HCT116 (cell line): ENCODE results near the gene SDK2. TPM values are rescaled to one million over a fixed set of nuclear protein-coding genes. Genes with fewer than 3 reads are reported as not detected.

Experiments
- ATAC-seq: fragments of 200-7000 bp; cut with Tn5 transposase; 2 replicates; pipeline ENCODE4 v1.9.1; 2020; ENCODE audit warnings: mild to moderate bottlenecking, moderate library complexity
- BruUV-seq: library from RNA; stranded (reverse); fragments of 400-500 nt; replicated peaks from 2 replicates; lab custom pipeline; 2021; lab: Mats Ljungman, UMichigan
- CTCF ChIA-PET: fragments of 300-600 bp; sonication (Branson Sonifier 250); formaldehyde crosslinking; loops from one replicate; lab custom pipeline; 2021; ENCODE audit warnings: antibody characterized with exemption; lab: Charles Lee
- POLR2A ChIA-PET: fragments of 300-600, 350-600 bp; sonication (Branson Sonifier 250); formaldehyde crosslinking; loops from one replicate; lab custom pipeline; 2021; ENCODE audit warnings: antibody characterized with exemption; lab: Charles Lee
- RAD21 ChIA-PET, 2 experiments: fragments of 300-600 bp; sonication (Branson Sonifier 250); formaldehyde crosslinking; loops; one replicate each; lab custom pipeline; 2023; ENCODE audit warnings: low total read pairs in 2 of 2; ENCODE audit not compliant: uncharacterized antibody in 2 of 2, unreplicated experiment in 2 of 2, low non-redundant PET in 1 of 2; lab: Charles Lee
- DNase-seq: peaks from one replicate; pipeline ENCODE4 v3.0.0-alpha.2; 2010; ENCODE audit warnings: low read depth, low spot score
- H2AFZ ChIP-seq: fragments of 200-600 bp; shearing (Covaris generic), sonication (generic); 2 replicates; pipeline ENCODE4 v1.6.1; 2017; ENCODE audit warnings: low read depth, mixed run types, mixed read lengths, antibody characterized with exemption, low read length; ENCODE audit not compliant: poor library complexity, severe bottlenecking
- H3K27ac ChIP-seq: 2 replicates; pipeline ENCODE4 v1.5.1; 2012; ENCODE audit warnings: low read depth, low read length
- H3K27me3 ChIP-seq: fragments of 200-600 bp; sonication (generic); 2 replicates; pipeline ENCODE4 v1.6.1; 2016; ENCODE audit warnings: mixed run types, low read length, mixed read lengths; ENCODE audit not compliant: insufficient read depth
- H3K36me3 ChIP-seq, 2 experiments: fragments of 200-500 bp in 1 of 2; fragments of 200-600 bp in 1 of 2; sonication (Bioruptor generic) in 1 of 2; sonication (generic) in 1 of 2; 2 replicates each; pipeline versions ENCODE4 v1.5.1 to v1.6.1; 2014 to 2016; ENCODE audit warnings: low read length in 2 of 2, inconsistent platforms in 1 of 2, mixed read lengths in 1 of 2, mixed run types in 1 of 2; ENCODE audit not compliant: insufficient read depth in 2 of 2, control insufficient read depth in 1 of 2
- H3K4me1 ChIP-seq, 2 experiments: fragments of 200-600 bp in 1 of 2; sonication (generic) in 1 of 2; 2 replicates each; pipeline versions ENCODE4 v1.5.1 to v1.6.1; 2012 to 2017; ENCODE audit warnings: low read length in 2 of 2, inconsistent platforms in 1 of 2, mild to moderate bottlenecking in 1 of 2, mixed read lengths in 1 of 2, mixed run types in 1 of 2, moderate library complexity in 1 of 2; ENCODE audit not compliant: insufficient read depth in 2 of 2, control insufficient read depth in 1 of 2
- H3K4me2 ChIP-seq: fragments of 200-600 bp; sonication (generic); 2 replicates; pipeline ENCODE4 v1.6.1; 2017; ENCODE audit warnings: mixed run types, low read length, mixed read lengths
- H3K4me3 ChIP-seq, 2 experiments: fragments of 200-600 bp in 1 of 2; sonication (generic) in 1 of 2; replicated peaks in 1 of 2; 2 replicates each; pipeline ENCODE4 v1.5.1; 2011 to 2016; ENCODE audit warnings: low read length in 2 of 2, control low read depth in 1 of 2, low read depth in 1 of 2, mild to moderate bottlenecking in 1 of 2, mixed read lengths in 1 of 2, mixed run types in 1 of 2
- H3K79me2 ChIP-seq: fragments of 200-600 bp; sonication (generic); 2 replicates; pipeline ENCODE4 v1.6.1; 2017; ENCODE audit warnings: mild to moderate bottlenecking, mixed run types, low read length, moderate library complexity, mixed read lengths; ENCODE audit not compliant: insufficient read depth
- H3K9ac ChIP-seq: fragments of 200-600 bp; sonication (generic); 2 replicates; pipeline ENCODE4 v1.6.1; 2016; ENCODE audit warnings: low read length, mixed read lengths
- H3K9me2 ChIP-seq: fragments of 200-600 bp; sonication (generic), shearing (Covaris generic); 2 replicates; pipeline ENCODE4 v1.6.1; 2017; ENCODE audit warnings: mixed run types, mild to moderate bottlenecking, moderate library complexity; ENCODE audit not compliant: insufficient read depth
- H3K9me3 ChIP-seq, 2 experiments: fragments of 200-500 bp in 1 of 2; fragments of 200-600 bp in 1 of 2; sonication (Bioruptor generic) in 1 of 2; sonication (generic) in 1 of 2; 2 replicates each; pipeline ENCODE4 v1.6.1; 2014 to 2017; ENCODE audit warnings: low read length in 2 of 2, mixed read lengths in 2 of 2, inconsistent platforms in 1 of 2, low read depth in 1 of 2, mild to moderate bottlenecking in 1 of 2, mixed run types in 1 of 2, moderate library complexity in 1 of 2; ENCODE audit not compliant: control insufficient read depth in 1 of 2, insufficient read depth in 1 of 2
- H4K20me1 ChIP-seq: fragments of 200-600 bp; sonication (generic), shearing (Covaris generic); 2 replicates; pipeline ENCODE4 v1.6.1; 2017; ENCODE audit warnings: mixed run types, mild to moderate bottlenecking, moderate library complexity; ENCODE audit not compliant: insufficient read depth
- ATF3 ChIP-seq: IDR thresholded peaks from 2 replicates; pipeline ENCODE4 v1.6.1; 2012
- CBX3 ChIP-seq: IDR thresholded peaks from 2 replicates; pipeline ENCODE4 v1.6.1; 2012; ENCODE audit warnings: low read depth
- CEBPB ChIP-seq: IDR thresholded peaks from 2 replicates; pipeline ENCODE4 v1.6.1; 2012; ENCODE audit warnings: low read depth
- EGR1 ChIP-seq: IDR thresholded peaks from 2 replicates; pipeline ENCODE4 v1.6.1; 2012; ENCODE audit warnings: low read depth
- EZH2 ChIP-seq: fragments of 200-600 bp; sonication (generic); IDR thresholded peaks from 2 replicates; pipeline ENCODE4 v1.6.1; 2017; ENCODE audit warnings: antibody characterized with exemption, mixed run types
- EZH2phosphoT487 ChIP-seq: fragments of 200-600 bp; IDR thresholded peaks from 2 replicates; pipeline ENCODE4 v1.6.1; 2018; ENCODE audit warnings: antibody characterized with exemption, borderline replicate concordance
- FOSL1 ChIP-seq: IDR thresholded peaks from 2 replicates; pipeline ENCODE4 v1.6.1; 2012; ENCODE audit warnings: low read depth
- JUND ChIP-seq: IDR thresholded peaks from 2 replicates; pipeline ENCODE4 v1.6.1; 2012
- POLR2AphosphoS5 ChIP-seq: IDR thresholded peaks from 2 replicates; pipeline ENCODE4 v1.6.1; 2011; ENCODE audit warnings: mild to moderate bottlenecking, low read depth, low read length, moderate library complexity
- RAD21 ChIP-seq: IDR thresholded peaks from 2 replicates; pipeline ENCODE4 v1.6.1; 2012; ENCODE audit warnings: low read depth, mild to moderate bottlenecking
- REST ChIP-seq: IDR thresholded peaks from 2 replicates; pipeline ENCODE4 v1.6.1; 2012; ENCODE audit warnings: low read depth
- SP1 ChIP-seq: IDR thresholded peaks from 2 replicates; pipeline ENCODE4 v1.6.1; 2012; ENCODE audit warnings: low read depth
- SRF ChIP-seq: IDR thresholded peaks from 2 replicates; pipeline ENCODE4 v1.6.1; 2012; ENCODE audit warnings: low read depth
- TCF7L2 ChIP-seq: IDR thresholded peaks from 2 replicates; pipeline ENCODE4 v1.7.0; 2011; ENCODE audit warnings: borderline replicate concordance, inconsistent platforms; ENCODE audit not compliant: insufficient read depth, insufficient read length; ENCODE audit errors: extremely low read depth
- ZFX ChIP-seq: fragments of 450-650 bp; IDR thresholded peaks from 2 replicates; pipeline ENCODE4 v1.6.1; 2017
- intact Hi-C: fragments of 100-400 bp; cut with micrococcal nuclease; formaldehyde crosslinking; loops from 2 replicates; pipeline ENCODE4 v1.10.0; 2022
- total RNA-seq: library from RNA; stranded (reverse); gene quantifications from one replicate; pipeline ENCODE4 v1.2.1, GENCODE V29; 2021; ENCODE audit not compliant: unreplicated experiment

SDK2 gene
- total RNA-seq, 1 experiment from 2014 or later, result 0.10 TPM

DNA sequence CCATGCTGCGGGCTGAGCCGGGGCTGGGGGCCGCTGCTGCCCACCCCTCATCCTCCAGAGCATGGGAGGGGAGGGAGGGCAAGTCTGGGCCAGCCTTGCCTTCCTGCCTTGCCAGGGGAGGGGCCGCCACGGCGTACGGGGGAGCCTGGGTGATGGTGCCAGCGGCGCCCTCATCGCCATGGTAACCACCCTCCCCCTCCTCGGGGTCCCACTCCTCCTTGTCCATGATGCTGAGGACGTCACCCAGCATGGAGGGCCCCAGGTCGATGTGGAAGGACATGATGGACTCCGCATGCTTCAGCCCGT is 358.7 kb downstream of the SDK2 start:
- H3K79me2 ChIP-seq, result peaks cover 42% of the 10 kb centered on the region
- no peak overlapping the region for H3K27ac ChIP-seq
- peaks cover 8 to 28% of the 10 kb centered on the region in 2 experiments; a peak in 3 of 4 replicates for H3K36me3 ChIP-seq
- no peak overlapping the region for H3K4me2 ChIP-seq
- POLR2A ChIA-PET, result no interaction called here
- no peak overlapping the region for H3K4me3 ChIP-seq
- DNase-seq (no peak), ATAC-seq (no peak)
- no peak overlapping the region for H3K9ac ChIP-seq
- no peaks in the 10 kb centered on the region for H3K9me3 ChIP-seq
- H4K20me1 ChIP-seq, result no peaks in the 10 kb centered on the region
- CTCF ChIA-PET, result no interaction called here
- TF ChIP-seq SRF (no peak), FOSL1 (no peak), EZH2 (no peak), REST (no peak), RAD21 (no peak), EZH2phosphoT487 (no peak), POLR2AphosphoS5 (no peak), SP1 (no peak), ZFX (no peak), TCF7L2 (no peak), CEBPB (no peak), CBX3 (no peak), JUND (no peak), ATF3 (no peak), EGR1 (no peak)
- no peak overlapping the region for H2AFZ ChIP-seq
- RAD21 ChIA-PET, result no interaction called here
- intact Hi-C loops, result no loop called here
- no peaks in the 10 kb centered on the region for H3K27me3 ChIP-seq
- BruUV-seq, result no TSS peak
- peaks cover 35 to 41% of the 10 kb centered on the region in 2 experiments for H3K4me1 ChIP-seq
- H3K9me2 ChIP-seq, result no peaks in the 10 kb centered on the region
